GM12872 (cell line): ENCODE results near the gene NFATC3.

Experiments used
- CTCF ChIP-seq: IDR thresholded peaks from 3 replicates; pipeline ENCODE4 v1.5.1; 2011; ENCODE audit warnings: low read depth, mild to moderate bottlenecking, low read length, moderate library complexity; ENCODE audit not compliant: insufficient read depth

The NFATC3 gene

GRCh38 chr16:68126395-68126794 is 41.2 kb downstream of the NFATC3 start:
- no peak for TF ChIP-seq CTCF

- no peak for TF ChIP-seq CTCF
Measured at GRCh38 chr16:68128577-68129305, 43.6 kb downstream of the NFATC3 start.

GRCh38 chr16:68130520-68130919 is 45.4 kb downstream of the NFATC3 start:
- TF ChIP-seq CTCF: no peak

- no peak for TF ChIP-seq CTCF
Measured at GRCh38 chr16:68131813-68132706, 46.9 kb downstream of the NFATC3 start.

GRCh38 chr16:68134644-68135043 is 49.5 kb downstream of the NFATC3 start:
- no peak for TF ChIP-seq CTCF

GRCh38 chr16:68136515-68136914 is 51.3 kb downstream of the NFATC3 start:
- TF ChIP-seq CTCF: no peak

- TF ChIP-seq CTCF: no peak
Measured at GRCh38 chr16:68144008-68144407, 58.8 kb downstream of the NFATC3 start.
